ENCODE results near the gene POU2AF2. TPM values are rescaled to one million over a fixed set of nuclear protein-coding genes. Genes with fewer than 3 reads are reported as not detected.

POU2AF2 gene
- total RNA-seq, 1 experiment from 2014 or later, result not detected

DNA sequence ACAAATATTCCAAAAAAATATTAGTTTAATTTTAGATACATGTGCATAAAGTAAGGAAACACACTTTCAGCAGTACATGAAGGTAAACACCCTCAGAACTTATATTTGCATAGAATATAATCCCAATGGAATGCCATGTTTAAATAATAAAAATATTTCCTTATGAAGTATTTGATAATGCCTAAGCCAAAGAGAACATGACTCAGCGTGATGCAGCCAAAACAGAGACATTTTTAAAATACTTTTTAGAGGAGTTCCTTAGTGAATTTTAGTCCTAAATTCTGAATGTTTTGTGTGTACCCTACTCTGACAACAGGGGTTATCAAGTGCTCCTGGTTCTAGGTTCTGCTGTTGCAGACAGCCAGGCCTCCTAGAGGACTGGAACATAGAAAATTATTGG lies 39.1 kb upstream of the POU2AF2 start:
- no peaks in the 10 kb centered on the region for H3K36me3 Mint-ChIP-seq
- no peak for ATAC-seq
- ChIA-PET CTCF (no interaction called here), POLR2A (no interaction called here)
- no peak overlapping the region for H3K4me3 Mint-ChIP-seq
- TF ChIP-seq NR2C2 (CRISPR knock-in tag; IDR thresholded peaks at IDR 0.05), result no peak
- no peak for TF ChIP-seq ETV6 (CRISPR knock-in tag; IDR thresholded peaks at IDR 0.05)
- TF ChIP-seq IRF2 (CRISPR knock-in tag; IDR thresholded peaks at IDR 0.05; ENCODE audit: borderline replicate concordance, low read depth), result no peak
- TF ChIP-seq FOXP1 (CRISPR knock-in tag; IDR thresholded peaks at IDR 0.05; ENCODE audit: borderline replicate concordance), result no peak
- TF ChIP-seq FOXJ3 (CRISPR knock-in tag; IDR thresholded peaks at IDR 0.05; ENCODE audit: borderline replicate concordance), result no peak
- TF ChIP-seq GRHL2 (CRISPR knock-in tag; IDR thresholded peaks at IDR 0.05; ENCODE audit: insufficient replicate concordance, severe bottlenecking), result no peak
- no peak for TF ChIP-seq ZNF423 (CRISPR knock-in tag; IDR thresholded peaks at IDR 0.05)
- no peaks in the 10 kb centered on the region for H3K27me3 Mint-ChIP-seq (ENCODE audit: low read depth)
- no peak for DNase-seq (ENCODE audit: low spot score)
- no peak overlapping the region for H3K27ac Mint-ChIP-seq
- no peaks in the 10 kb centered on the region for H3K4me1 Mint-ChIP-seq
- no peaks in the 10 kb centered on the region for H3K9me3 Mint-ChIP-seq

DNA sequence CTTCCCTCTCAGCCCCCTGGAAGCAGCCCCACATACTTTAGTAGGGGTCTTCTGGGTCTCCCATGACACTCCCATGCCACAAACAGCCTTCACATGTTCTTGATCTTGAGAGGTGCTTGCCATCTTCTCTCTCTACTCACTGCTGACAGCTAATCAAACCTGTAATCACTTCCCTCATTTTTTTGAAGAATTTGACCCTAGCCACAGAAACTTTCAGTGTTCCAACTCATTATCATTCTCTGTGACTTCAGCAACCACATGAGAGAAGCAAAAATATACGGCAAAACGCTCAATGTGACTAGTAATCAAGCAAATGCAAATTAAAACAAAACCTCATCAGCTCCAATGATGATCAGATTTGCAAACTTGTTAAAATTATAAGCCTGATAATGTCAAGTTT lies 38.3 kb upstream of the POU2AF2 start:
- CTCF ChIA-PET, result no interaction called here
- 0 out of 2 replicates have a peak, but pooled peaks cover 3% of the 10 kb centered on the region for H3K9me3 Mint-ChIP-seq
- H3K36me3 Mint-ChIP-seq, result no peaks in the 10 kb centered on the region
- no peaks in the 10 kb centered on the region for H3K4me1 Mint-ChIP-seq
- DNase-seq (ENCODE audit: low spot score) (no peak), ATAC-seq (no peak)
- H3K4me3 Mint-ChIP-seq, result no peak overlapping the region
- POLR2A ChIA-PET, result no interaction called here
- TF ChIP-seq ZNF138 (CRISPR knock-in tag; conservative IDR thresholded peaks at IDR 0.05), result no peak
- TF ChIP-seq FOXP1 (CRISPR knock-in tag; IDR thresholded peaks at IDR 0.05; ENCODE audit: borderline replicate concordance), result no peak
- no peak for TF ChIP-seq RELA (CRISPR knock-in tag; IDR thresholded peaks at IDR 0.05; ENCODE audit: borderline replicate concordance)
- TF ChIP-seq, protein P1, sequence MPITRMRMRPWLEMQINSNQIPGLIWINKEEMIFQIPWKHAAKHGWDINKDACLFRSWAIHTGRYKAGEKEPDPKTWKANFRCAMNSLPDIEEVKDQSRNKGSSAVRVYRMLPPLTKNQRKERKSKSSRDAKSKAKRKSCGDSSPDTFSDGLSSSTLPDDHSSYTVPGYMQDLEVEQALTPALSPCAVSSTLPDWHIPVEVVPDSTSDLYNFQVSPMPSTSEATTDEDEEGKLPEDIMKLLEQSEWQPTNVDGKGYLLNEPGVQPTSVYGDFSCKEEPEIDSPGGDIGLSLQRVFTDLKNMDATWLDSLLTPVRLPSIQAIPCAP (CRISPR knock-in tag; IDR thresholded peaks at IDR 0.05), result no peak
- no peak for TF ChIP-seq OVOL2 (CRISPR knock-in tag; IDR thresholded peaks at IDR 0.05; ENCODE audit: borderline replicate concordance)
- TF ChIP-seq, protein P2, sequence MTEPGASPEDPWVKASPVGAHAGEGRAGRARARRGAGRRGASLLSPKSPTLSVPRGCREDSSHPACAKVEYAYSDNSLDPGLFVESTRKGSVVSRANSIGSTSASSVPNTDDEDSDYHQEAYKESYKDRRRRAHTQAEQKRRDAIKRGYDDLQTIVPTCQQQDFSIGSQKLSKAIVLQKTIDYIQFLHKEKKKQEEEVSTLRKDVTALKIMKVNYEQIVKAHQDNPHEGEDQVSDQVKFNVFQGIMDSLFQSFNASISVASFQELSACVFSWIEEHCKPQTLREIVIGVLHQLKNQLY (CRISPR knock-in tag; IDR thresholded peaks at IDR 0.05), result no peak
- TF ChIP-seq, protein P3, sequence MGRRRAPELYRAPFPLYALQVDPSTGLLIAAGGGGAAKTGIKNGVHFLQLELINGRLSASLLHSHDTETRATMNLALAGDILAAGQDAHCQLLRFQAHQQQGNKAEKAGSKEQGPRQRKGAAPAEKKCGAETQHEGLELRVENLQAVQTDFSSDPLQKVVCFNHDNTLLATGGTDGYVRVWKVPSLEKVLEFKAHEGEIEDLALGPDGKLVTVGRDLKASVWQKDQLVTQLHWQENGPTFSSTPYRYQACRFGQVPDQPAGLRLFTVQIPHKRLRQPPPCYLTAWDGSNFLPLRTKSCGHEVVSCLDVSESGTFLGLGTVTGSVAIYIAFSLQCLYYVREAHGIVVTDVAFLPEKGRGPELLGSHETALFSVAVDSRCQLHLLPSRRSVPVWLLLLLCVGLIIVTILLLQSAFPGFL (CRISPR knock-in tag; IDR thresholded peaks at IDR 0.05; ENCODE audit: borderline replicate concordance), result no peak
- TF ChIP-seq, protein P4, sequence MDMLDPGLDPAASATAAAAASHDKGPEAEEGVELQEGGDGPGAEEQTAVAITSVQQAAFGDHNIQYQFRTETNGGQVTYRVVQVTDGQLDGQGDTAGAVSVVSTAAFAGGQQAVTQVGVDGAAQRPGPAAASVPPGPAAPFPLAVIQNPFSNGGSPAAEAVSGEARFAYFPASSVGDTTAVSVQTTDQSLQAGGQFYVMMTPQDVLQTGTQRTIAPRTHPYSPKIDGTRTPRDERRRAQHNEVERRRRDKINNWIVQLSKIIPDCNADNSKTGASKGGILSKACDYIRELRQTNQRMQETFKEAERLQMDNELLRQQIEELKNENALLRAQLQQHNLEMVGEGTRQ (CRISPR knock-in tag; IDR thresholded peaks at IDR 0.05), result no peak
- TF ChIP-seq, protein P5, sequence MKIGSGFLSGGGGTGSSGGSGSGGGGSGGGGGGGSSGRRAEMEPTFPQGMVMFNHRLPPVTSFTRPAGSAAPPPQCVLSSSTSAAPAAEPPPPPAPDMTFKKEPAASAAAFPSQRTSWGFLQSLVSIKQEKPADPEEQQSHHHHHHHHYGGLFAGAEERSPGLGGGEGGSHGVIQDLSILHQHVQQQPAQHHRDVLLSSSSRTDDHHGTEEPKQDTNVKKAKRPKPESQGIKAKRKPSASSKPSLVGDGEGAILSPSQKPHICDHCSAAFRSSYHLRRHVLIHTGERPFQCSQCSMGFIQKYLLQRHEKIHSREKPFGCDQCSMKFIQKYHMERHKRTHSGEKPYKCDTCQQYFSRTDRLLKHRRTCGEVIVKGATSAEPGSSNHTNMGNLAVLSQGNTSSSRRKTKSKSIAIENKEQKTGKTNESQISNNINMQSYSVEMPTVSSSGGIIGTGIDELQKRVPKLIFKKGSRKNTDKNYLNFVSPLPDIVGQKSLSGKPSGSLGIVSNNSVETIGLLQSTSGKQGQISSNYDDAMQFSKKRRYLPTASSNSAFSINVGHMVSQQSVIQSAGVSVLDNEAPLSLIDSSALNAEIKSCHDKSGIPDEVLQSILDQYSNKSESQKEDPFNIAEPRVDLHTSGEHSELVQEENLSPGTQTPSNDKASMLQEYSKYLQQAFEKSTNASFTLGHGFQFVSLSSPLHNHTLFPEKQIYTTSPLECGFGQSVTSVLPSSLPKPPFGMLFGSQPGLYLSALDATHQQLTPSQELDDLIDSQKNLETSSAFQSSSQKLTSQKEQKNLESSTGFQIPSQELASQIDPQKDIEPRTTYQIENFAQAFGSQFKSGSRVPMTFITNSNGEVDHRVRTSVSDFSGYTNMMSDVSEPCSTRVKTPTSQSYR (CRISPR knock-in tag; IDR thresholded peaks at IDR 0.05), result no peak
- no peak for TF ChIP-seq NR1H2 (CRISPR knock-in tag; IDR thresholded peaks at IDR 0.05)
- TF ChIP-seq ZNF423 (CRISPR knock-in tag; IDR thresholded peaks at IDR 0.05), result no peak
- no peak for TF ChIP-seq NFE2L1 (CRISPR knock-in tag; IDR thresholded peaks at IDR 0.05)
- TF ChIP-seq, protein P6, sequence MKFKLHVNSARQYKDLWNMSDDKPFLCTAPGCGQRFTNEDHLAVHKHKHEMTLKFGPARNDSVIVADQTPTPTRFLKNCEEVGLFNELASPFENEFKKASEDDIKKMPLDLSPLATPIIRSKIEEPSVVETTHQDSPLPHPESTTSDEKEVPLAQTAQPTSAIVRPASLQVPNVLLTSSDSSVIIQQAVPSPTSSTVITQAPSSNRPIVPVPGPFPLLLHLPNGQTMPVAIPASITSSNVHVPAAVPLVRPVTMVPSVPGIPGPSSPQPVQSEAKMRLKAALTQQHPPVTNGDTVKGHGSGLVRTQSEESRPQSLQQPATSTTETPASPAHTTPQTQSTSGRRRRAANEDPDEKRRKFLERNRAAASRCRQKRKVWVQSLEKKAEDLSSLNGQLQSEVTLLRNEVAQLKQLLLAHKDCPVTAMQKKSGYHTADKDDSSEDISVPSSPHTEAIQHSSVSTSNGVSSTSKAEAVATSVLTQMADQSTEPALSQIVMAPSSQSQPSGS (CRISPR knock-in tag; IDR thresholded peaks at IDR 0.05; ENCODE audit: borderline replicate concordance, low read depth), result no peak
- TF ChIP-seq, protein P7, sequence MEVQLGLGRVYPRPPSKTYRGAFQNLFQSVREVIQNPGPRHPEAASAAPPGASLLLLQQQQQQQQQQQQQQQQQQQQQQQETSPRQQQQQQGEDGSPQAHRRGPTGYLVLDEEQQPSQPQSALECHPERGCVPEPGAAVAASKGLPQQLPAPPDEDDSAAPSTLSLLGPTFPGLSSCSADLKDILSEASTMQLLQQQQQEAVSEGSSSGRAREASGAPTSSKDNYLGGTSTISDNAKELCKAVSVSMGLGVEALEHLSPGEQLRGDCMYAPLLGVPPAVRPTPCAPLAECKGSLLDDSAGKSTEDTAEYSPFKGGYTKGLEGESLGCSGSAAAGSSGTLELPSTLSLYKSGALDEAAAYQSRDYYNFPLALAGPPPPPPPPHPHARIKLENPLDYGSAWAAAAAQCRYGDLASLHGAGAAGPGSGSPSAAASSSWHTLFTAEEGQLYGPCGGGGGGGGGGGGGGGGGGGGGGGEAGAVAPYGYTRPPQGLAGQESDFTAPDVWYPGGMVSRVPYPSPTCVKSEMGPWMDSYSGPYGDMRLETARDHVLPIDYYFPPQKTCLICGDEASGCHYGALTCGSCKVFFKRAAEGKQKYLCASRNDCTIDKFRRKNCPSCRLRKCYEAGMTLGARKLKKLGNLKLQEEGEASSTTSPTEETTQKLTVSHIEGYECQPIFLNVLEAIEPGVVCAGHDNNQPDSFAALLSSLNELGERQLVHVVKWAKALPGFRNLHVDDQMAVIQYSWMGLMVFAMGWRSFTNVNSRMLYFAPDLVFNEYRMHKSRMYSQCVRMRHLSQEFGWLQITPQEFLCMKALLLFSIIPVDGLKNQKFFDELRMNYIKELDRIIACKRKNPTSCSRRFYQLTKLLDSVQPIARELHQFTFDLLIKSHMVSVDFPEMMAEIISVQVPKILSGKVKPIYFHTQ (CRISPR knock-in tag; IDR thresholded peaks at IDR 0.05), result no peak
- TF ChIP-seq ZBTB21 (CRISPR knock-in tag; IDR thresholded peaks at IDR 0.05; ENCODE audit: borderline replicate concordance), result no peak
- TF ChIP-seq, protein P8, sequence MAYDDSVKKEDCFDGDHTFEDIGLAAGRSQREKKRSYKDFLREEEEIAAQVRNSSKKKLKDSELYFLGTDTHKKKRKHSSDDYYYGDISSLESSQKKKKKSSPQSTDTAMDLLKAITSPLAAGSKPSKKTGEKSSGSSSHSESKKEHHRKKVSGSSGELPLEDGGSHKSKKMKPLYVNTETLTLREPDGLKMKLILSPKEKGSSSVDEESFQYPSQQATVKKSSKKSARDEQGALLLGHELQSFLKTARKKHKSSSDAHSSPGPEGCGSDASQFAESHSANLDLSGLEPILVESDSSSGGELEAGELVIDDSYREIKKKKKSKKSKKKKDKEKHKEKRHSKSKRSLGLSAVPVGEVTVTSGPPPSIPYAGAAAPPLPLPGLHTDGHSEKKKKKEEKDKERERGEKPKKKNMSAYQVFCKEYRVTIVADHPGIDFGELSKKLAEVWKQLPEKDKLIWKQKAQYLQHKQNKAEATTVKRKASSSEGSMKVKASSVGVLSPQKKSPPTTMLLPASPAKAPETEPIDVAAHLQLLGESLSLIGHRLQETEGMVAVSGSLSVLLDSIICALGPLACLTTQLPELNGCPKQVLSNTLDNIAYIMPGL (CRISPR knock-in tag; IDR thresholded peaks at IDR 0.05), result no peak
- no peak for TF ChIP-seq GTF2I (CRISPR knock-in tag; conservative IDR thresholded peaks at IDR 0.05)
- H3K27me3 Mint-ChIP-seq (ENCODE audit: low read depth), result no peaks in the 10 kb centered on the region
- no peak overlapping the region for H3K27ac Mint-ChIP-seq

Data from WTC11 (cell line).